Stimulated activated CD8-positive, alpha-beta memory T cell treated with anti-CD3 and anti-CD28 coated beads, Interleukin-15, amount 100 ng/mL, for 4 hours (primary cell): ENCODE results near the gene AFF3.

ENCODE experiments used
- DNase-seq, 2 donors: peaks; one replicate each; pipeline ENCODE4 v3.0.0-alpha.2; 2020; ENCODE audit warnings: low read depth in 2 of 2

AFF3 gene

GRCh38 chr2:99605036-99605435 lies 537.4 kb downstream of the AFF3 start:
- DNase-seq = no peak

GRCh38 chr2:99602476-99602875 lies 539.9 kb downstream of the AFF3 start:
- no peak for DNase-seq

GRCh38 chr2:99600981-99601651 lies 541.3 kb downstream of the AFF3 start:
- DNase-seq = no peak

GRCh38 chr2:99598441-99598840 lies 543.9 kb downstream of the AFF3 start:
- no peak for DNase-seq

- DNase-seq = no peak
These were observed 544.8 kb downstream of the AFF3 start for GRCh38 chr2:99597616-99598015.

GRCh38 chr2:99595373-99595772 lies 547.0 kb downstream of the AFF3 start:
- DNase-seq = no peak

- DNase-seq = no peak
These were observed 548.5 kb downstream of the AFF3 start for GRCh38 chr2:99593692-99594427.

- DNase-seq = no peak
These were observed 565.6 kb downstream of the AFF3 start for GRCh38 chr2:99576775-99577174.

- DNase-seq = no peak
These were observed 568.6 kb downstream of the AFF3 start for GRCh38 chr2:99573634-99574251.

GRCh38 chr2:99572373-99573164 lies 569.8 kb downstream of the AFF3 start:
- DNase-seq = no peak

GRCh38 chr2:99571954-99572353 lies 570.4 kb downstream of the AFF3 start:
- no peak for DNase-seq

GRCh38 chr2:99571533-99571932 lies 570.9 kb downstream of the AFF3 start:
- no peak for DNase-seq

- DNase-seq = no peak
These were observed 571.4 kb downstream of the AFF3 start for GRCh38 chr2:99571021-99571420.

- no peak for DNase-seq
These were observed 573.0 kb downstream of the AFF3 start for GRCh38 chr2:99569386-99569785.

- no peak for DNase-seq
These were observed 577.2 kb downstream of the AFF3 start for GRCh38 chr2:99565227-99565626.

GRCh38 chr2:99562516-99562915 lies 579.9 kb downstream of the AFF3 start:
- DNase-seq = no peak

- DNase-seq = no peak
These were observed 580.6 kb downstream of the AFF3 start for GRCh38 chr2:99561804-99562203.

- peak; percentile 51 to 71 for DNase-seq
These were observed 583.2 kb downstream of the AFF3 start for GRCh38 chr2:99559075-99559662.

GRCh38 chr2:99555404-99555803 lies 587.0 kb downstream of the AFF3 start:
- DNase-seq = no peak

- DNase-seq = no peak
These were observed 587.5 kb downstream of the AFF3 start for GRCh38 chr2:99554871-99555270.

- no peak for DNase-seq
These were observed 588.2 kb downstream of the AFF3 start for GRCh38 chr2:99554238-99554637.

- DNase-seq = no peak
These were observed 589.9 kb downstream of the AFF3 start for GRCh38 chr2:99552529-99552928.
